Brain microvascular endothelial cell (primary cell): ENCODE measurements around the gene CTXND2.
"Not testable (repeated sequence)": the region's sequence is repeated elsewhere in the genome, so short reads cannot be mapped to it uniquely, and the experiment has no call there.

ENCODE experiments used
- DNase-seq: peaks from one replicate; pipeline ENCODE4 v3.0.0-alpha.2; 2020
- H3K27ac ChIP-seq: fragments of 250-450 bp; sonication (Bioruptor Pico); 2 replicates; pipeline ENCODE4 v1.5.1; 2020; ENCODE audit warnings: mild to moderate bottlenecking, moderate library complexity
- H3K27me3 ChIP-seq: fragments of 250-450 bp; sonication (Bioruptor Pico); replicated peaks from 2 replicates; pipeline ENCODE4 v1.5.1; 2020; ENCODE audit warnings: mild to moderate bottlenecking
- H3K36me3 ChIP-seq: fragments of 250-450 bp; sonication (Bioruptor Pico); replicated peaks from 2 replicates; pipeline ENCODE4 v1.5.1; 2020; ENCODE audit warnings: mild to moderate bottlenecking
- H3K4me3 ChIP-seq: 2 replicates; pipeline ENCODE4 v1.5.1; 2011; ENCODE audit warnings: low read depth, mild to moderate bottlenecking, control low read depth, low read length, moderate library complexity
- CTCF ChIP-seq: IDR thresholded peaks from 2 replicates; pipeline ENCODE4 v1.5.1; 2011; ENCODE audit warnings: low read depth, mild to moderate bottlenecking, moderate library complexity, low read length, control low read depth, inconsistent platforms; ENCODE audit errors: missing control alignments
- in situ Hi-C: cut with HindIII; loops from 2 replicates; pipeline ENCODE4 v1.10.0; 2017; ENCODE audit warnings: low sequenced_read_pairs, low pct_ligation_motif_present

CTXND2 gene

GRCh38 chr1:150928286-150928685 is 41.4 kb downstream of the CTXND2 start:
- Histone ChIP-seq H3K36me3 (peaks cover 33% of the 10 kb centered on the region), H3K4me3 (no peak overlapping the region), H3K27ac (no peak overlapping the region), H3K27me3 (no peaks in the 10 kb centered on the region)
- no peak for TF ChIP-seq CTCF
- DNase-seq, result no peak
- in situ Hi-C loops, result loop anchor here (25.0 kb wide), 1 partner anchor 116 kb away; the partner anchor contains the start of gene CTSK

GRCh38 chr1:150928775-150929174 is 41.8 kb downstream of the CTXND2 start:
- in situ Hi-C loops, result loop anchor here (25.0 kb wide), 1 partner anchor 116 kb away; the partner anchor contains the start of gene CTSK
- not testable (repeated sequence) for H3K4me3 ChIP-seq, H3K27ac ChIP-seq, H3K27me3 ChIP-seq, DNase-seq
- H3K36me3 ChIP-seq, result peaks cover 35% of the 10 kb centered on the region

GRCh38 chr1:150931773-150932172 is 44.8 kb downstream of the CTXND2 start:
- Histone ChIP-seq H3K4me3 (no peak overlapping the region), H3K27me3 (no peaks in the 10 kb centered on the region), H3K27ac (no peak overlapping the region), H3K36me3 (peaks cover 37% of the 10 kb centered on the region)
- in situ Hi-C loops, result loop anchor here (25.0 kb wide), 1 partner anchor 119 kb away; the partner anchor contains the start of gene CTSK
- DNase-seq, result no peak
- TF ChIP-seq CTCF, result no peak

GRCh38 chr1:150944856-150945255 is 57.9 kb downstream of the CTXND2 start:
- in situ Hi-C loops, result loop anchor here (25.0 kb wide), 1 partner anchor 133 kb away; the partner anchor contains the start of gene CTSK
- Histone ChIP-seq H3K27ac (no peak overlapping the region), H3K36me3 (peaks cover 63% of the 10 kb centered on the region), H3K27me3 (no peaks in the 10 kb centered on the region), H3K4me3 (no peak overlapping the region)
- no peak for TF ChIP-seq CTCF
- DNase-seq, result no peak

GRCh38 chr1:150954708-150955107 is 67.8 kb downstream of the CTXND2 start:
- TF ChIP-seq CTCF, result no peak
- no peak for DNase-seq
- peaks cover 41% of the 10 kb centered on the region for H3K36me3 ChIP-seq
- in situ Hi-C loops, result no loop called here
- no peak overlapping the region for H3K27ac ChIP-seq
- no peak overlapping the region for H3K4me3 ChIP-seq
- H3K27me3 ChIP-seq, result no peaks in the 10 kb centered on the region

- TF ChIP-seq CTCF, result no peak
- DNase-seq, result no peak
- no peaks in the 10 kb centered on the region for H3K27me3 ChIP-seq
- H3K4me3 ChIP-seq, result no peak overlapping the region
- no peak overlapping the region for H3K27ac ChIP-seq
- in situ Hi-C loops, result no loop called here
- H3K36me3 ChIP-seq, result peaks cover 42% of the 10 kb centered on the region
Observed at GRCh38 chr1:150955280-150955679, 68.3 kb downstream of the CTXND2 start.
